ENCODE results near the gene PGLYRP4. TPM values are rescaled to one million over a fixed set of nuclear protein-coding genes. Genes with fewer than 3 reads are reported as not detected.

PGLYRP4 gene
- polyA plus RNA-seq, 3 donors = not detected

DNA sequence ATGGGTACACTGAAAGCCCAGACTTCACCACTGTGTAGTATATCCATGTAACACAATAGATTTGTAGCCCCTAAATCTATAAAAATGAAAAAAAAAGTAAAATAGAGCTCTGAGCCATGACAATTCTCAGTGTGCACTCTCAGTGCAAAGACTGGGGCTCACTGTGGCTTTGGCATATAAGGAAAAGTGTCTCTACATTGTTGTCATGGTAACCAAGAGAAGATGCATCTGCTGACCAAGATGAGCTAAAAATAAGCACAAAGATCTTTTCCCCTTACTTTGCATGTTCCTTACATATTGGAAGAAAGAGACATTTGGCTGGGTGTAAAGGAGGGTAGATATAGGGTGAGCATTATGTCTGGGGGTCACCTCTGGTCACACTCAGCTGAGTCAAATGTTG lies 12.0 kb downstream of the PGLYRP4 start:
- Histone ChIP-seq H3K4me3 (replicated peaks in 1 of 3; ENCODE audit: low read depth in 2 of 3, low read length in 3 of 3) (no peak overlapping the region), H3K79me2 (ENCODE audit: insufficient read depth, low read length) (no peaks in the 10 kb centered on the region), H3K36me3 (replicated peaks in 1 of 2; ENCODE audit: control insufficient read depth in 1 of 2, insufficient read depth in 2 of 2, low read length in 2 of 2) (no peaks in the 10 kb centered on the region), H3K4me1 (ENCODE audit: control insufficient read depth in 1 of 2, insufficient read depth in 2 of 2, low read length in 2 of 2) (no peaks in the 10 kb centered on the region), H3K9ac (ENCODE audit: insufficient read depth, low read length, poor library complexity, severe bottlenecking) (no peak overlapping the region), H3K9me3 (replicated peaks in 1 of 2; ENCODE audit: control insufficient read depth in 1 of 2, insufficient read depth in 1 of 2, low read length in 2 of 2) (no peaks in the 10 kb centered on the region), H4K20me1 (ENCODE audit: insufficient read depth, low read length) (no peaks in the 10 kb centered on the region), H3K27me3 (ENCODE audit: control insufficient read depth in 2 of 2, insufficient read depth in 2 of 2, low read length in 2 of 2) (no peaks in the 10 kb centered on the region), H2AFZ (ENCODE audit: insufficient read depth, low read depth, low read length, poor library complexity, severe bottlenecking) (no peak overlapping the region), H3K27ac (ENCODE audit: low read depth in 1 of 2, low read length in 2 of 2) (no peak overlapping the region), H3K4me2 (replicated peaks; ENCODE audit: extremely low read depth, low read length, poor library complexity, severe bottlenecking) (no peak overlapping the region)
- H3K27me3 Mint-ChIP-seq (ENCODE audit: low read depth in 3 of 3) = peaks cover 1 to 7% (median 6%) of the 10 kb centered on the region in 3 donors
- no peak overlapping the region for H3K4me3 Mint-ChIP-seq
- intact Hi-C loops (cut with micrococcal nuclease) = no loop called here
- H3K9me3 Mint-ChIP-seq = peaks cover 0 to 11% (median 2%) of the 10 kb centered on the region in 7 donors
- H3K36me3 Mint-ChIP-seq = no peaks in the 10 kb centered on the region
- peaks cover 2% of the 10 kb centered on the region for H3K4me1 Mint-ChIP-seq
- TF ChIP-seq, protein P1, sequence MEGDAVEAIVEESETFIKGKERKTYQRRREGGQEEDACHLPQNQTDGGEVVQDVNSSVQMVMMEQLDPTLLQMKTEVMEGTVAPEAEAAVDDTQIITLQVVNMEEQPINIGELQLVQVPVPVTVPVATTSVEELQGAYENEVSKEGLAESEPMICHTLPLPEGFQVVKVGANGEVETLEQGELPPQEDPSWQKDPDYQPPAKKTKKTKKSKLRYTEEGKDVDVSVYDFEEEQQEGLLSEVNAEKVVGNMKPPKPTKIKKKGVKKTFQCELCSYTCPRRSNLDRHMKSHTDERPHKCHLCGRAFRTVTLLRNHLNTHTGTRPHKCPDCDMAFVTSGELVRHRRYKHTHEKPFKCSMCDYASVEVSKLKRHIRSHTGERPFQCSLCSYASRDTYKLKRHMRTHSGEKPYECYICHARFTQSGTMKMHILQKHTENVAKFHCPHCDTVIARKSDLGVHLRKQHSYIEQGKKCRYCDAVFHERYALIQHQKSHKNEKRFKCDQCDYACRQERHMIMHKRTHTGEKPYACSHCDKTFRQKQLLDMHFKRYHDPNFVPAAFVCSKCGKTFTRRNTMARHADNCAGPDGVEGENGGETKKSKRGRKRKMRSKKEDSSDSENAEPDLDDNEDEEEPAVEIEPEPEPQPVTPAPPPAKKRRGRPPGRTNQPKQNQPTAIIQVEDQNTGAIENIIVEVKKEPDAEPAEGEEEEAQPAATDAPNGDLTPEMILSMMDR (IDR thresholded peaks at IDR 0.05) = no peak
- H3K27ac Mint-ChIP-seq = no peak overlapping the region
- DNase-seq = no peak

DNA sequence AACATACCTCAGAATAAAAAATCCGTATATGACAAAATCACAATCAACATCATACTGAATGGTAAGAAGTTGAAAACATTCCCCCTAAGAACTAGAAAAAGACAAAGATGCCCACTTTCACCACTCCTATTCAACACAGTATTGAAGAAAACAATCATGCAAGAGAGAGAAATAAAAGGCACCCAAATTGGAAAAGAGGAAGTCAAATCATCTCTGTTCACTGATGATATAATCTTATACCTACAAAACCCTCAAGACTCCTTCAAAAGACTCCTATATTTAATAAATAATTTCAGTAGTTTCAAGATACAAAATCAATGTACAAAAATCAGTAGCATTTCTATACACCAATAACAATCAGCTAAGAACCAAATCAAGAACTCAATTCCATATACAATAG lies 14.7 kb downstream of the PGLYRP4 start:
- peaks cover 2 to 9% (median 8%) of the 10 kb centered on the region in 3 donors for H3K27me3 Mint-ChIP-seq (ENCODE audit: low read depth in 3 of 3)
- Histone ChIP-seq H2AFZ (ENCODE audit: insufficient read depth, low read depth, low read length, poor library complexity, severe bottlenecking) (no peak overlapping the region), H3K79me2 (ENCODE audit: insufficient read depth, low read length) (no peaks in the 10 kb centered on the region), H3K27ac (ENCODE audit: low read depth in 1 of 2, low read length in 2 of 2) (no peak overlapping the region), H3K4me3 (replicated peaks in 1 of 3; ENCODE audit: low read depth in 2 of 3, low read length in 3 of 3) (no peak overlapping the region), H3K4me1 (ENCODE audit: control insufficient read depth in 1 of 2, insufficient read depth in 2 of 2, low read length in 2 of 2) (no peaks in the 10 kb centered on the region), H3K27me3 (ENCODE audit: control insufficient read depth in 2 of 2, insufficient read depth in 2 of 2, low read length in 2 of 2) (no peaks in the 10 kb centered on the region), H3K4me2 (replicated peaks; ENCODE audit: extremely low read depth, low read length, poor library complexity, severe bottlenecking) (no peak overlapping the region), H3K36me3 (replicated peaks in 1 of 2; ENCODE audit: control insufficient read depth in 1 of 2, insufficient read depth in 2 of 2, low read length in 2 of 2) (no peaks in the 10 kb centered on the region), H3K9me3 (replicated peaks in 1 of 2; ENCODE audit: control insufficient read depth in 1 of 2, insufficient read depth in 1 of 2, low read length in 2 of 2) (peaks cover 5 to 11% of the 10 kb centered on the region in 2 donors), H4K20me1 (ENCODE audit: insufficient read depth, low read length) (no peaks in the 10 kb centered on the region), H3K9ac (ENCODE audit: insufficient read depth, low read length, poor library complexity, severe bottlenecking) (no peak overlapping the region)
- no peaks in the 10 kb centered on the region for H3K36me3 Mint-ChIP-seq
- H3K27ac Mint-ChIP-seq = no peak overlapping the region
- TF ChIP-seq, protein P1 (IDR thresholded peaks at IDR 0.05) = no peak
- peaks cover 8 to 29% (median 18%) of the 10 kb centered on the region in 7 donors for H3K9me3 Mint-ChIP-seq
- H3K4me1 Mint-ChIP-seq = no peaks in the 10 kb centered on the region
- H3K4me3 Mint-ChIP-seq = no peak overlapping the region
- DNase-seq = no peak
- intact Hi-C loops (cut with micrococcal nuclease) = no loop called here
- no CpG with 5 or more reads among the region's 1 CpG for WGBS (ENCODE audit: insufficient coverage)

All from CD14-positive monocyte (primary cell).